ENCODE data around the gene GALT. TPM values are rescaled to one million over a fixed set of nuclear protein-coding genes. Genes with fewer than 3 reads are reported as not detected.

Gene GALT
- total and polyA plus RNA-seq, 4 donors = 58.6 to 196 (median 115) TPM

- WGBS = 34% methylated on average over 4 of the region's 4 CpGs
- TF ChIP-seq EGR1 (IDR thresholded peaks at IDR 0.05; ENCODE audit: low read depth in 2 of 2) (no peak), ZBTB33 (IDR thresholded peaks at IDR 0.05) (no peak), TAF1 (conservative IDR thresholded peaks at IDR 0.05) (no peak), RAD21 (IDR thresholded peaks at IDR 0.05) (no peak), SP1 (IDR thresholded peaks at IDR 0.05) (no peak), NR2F2 (IDR thresholded peaks at IDR 0.05) (no peak), JUND (IDR thresholded peaks at IDR 0.05) (no peak), YY1 (IDR thresholded peaks at IDR 0.05) (no peak), HNF4A (conservative IDR thresholded peaks at IDR 0.05) (no peak), FOXA1 (IDR thresholded peaks at IDR 0.05) (no peak)
- no peak for DNase-seq (ENCODE audit: low spot score)
- peaks cover 18 to 60% (median 49%) of the 10 kb centered on the region in 4 donors for H3K4me1 ChIP-seq (ENCODE audit: control insufficient read depth in 4 of 4, insufficient read depth in 4 of 4, low read length in 3 of 4)
- H3K27me3 ChIP-seq (ENCODE audit: control insufficient read depth in 4 of 4, insufficient read depth in 4 of 4, low read length in 3 of 4) = no peaks in the 10 kb centered on the region
- peak overlapping the region in 1 of 2 donors; percentile 40 for H3K9ac ChIP-seq (ENCODE audit: low read depth in 1 of 2, low read length in 2 of 2)
- no peak overlapping the region for H3K4me3 ChIP-seq (ENCODE audit: low read depth in 1 of 3, low read length in 3 of 3)
- peak overlapping the region; percentile 23 to 43 for H3K27ac ChIP-seq (ENCODE audit: low read depth in 1 of 2, low read length in 2 of 2)
- H3K36me3 ChIP-seq (ENCODE audit: control insufficient read depth in 4 of 4, insufficient read depth in 3 of 4, low read depth in 1 of 4, low read length in 3 of 4) = no peaks in the 10 kb centered on the region
- no peaks in the 10 kb centered on the region for H3K9me3 ChIP-seq (ENCODE audit: control insufficient read depth in 4 of 4, low read length in 3 of 4)
Measured at GRCh38 chr9:34689116-34689470, 42.6 kb downstream of the GALT start.

- DNase-seq (ENCODE audit: low spot score) = no peak
- H3K36me3 ChIP-seq (ENCODE audit: control insufficient read depth in 4 of 4, insufficient read depth in 3 of 4, low read depth in 1 of 4, low read length in 3 of 4) = no peaks in the 10 kb centered on the region
- H3K4me1 ChIP-seq (ENCODE audit: control insufficient read depth in 4 of 4, insufficient read depth in 4 of 4, low read length in 3 of 4) = peaks cover 18 to 60% (median 49%) of the 10 kb centered on the region in 4 donors
- no peaks in the 10 kb centered on the region for H3K27me3 ChIP-seq (ENCODE audit: control insufficient read depth in 4 of 4, insufficient read depth in 4 of 4, low read length in 3 of 4)
- H3K9me3 ChIP-seq (ENCODE audit: control insufficient read depth in 4 of 4, low read length in 3 of 4) = no peaks in the 10 kb centered on the region
- H3K27ac ChIP-seq (ENCODE audit: low read depth in 1 of 2, low read length in 2 of 2) = peak overlapping the region in 1 of 2 donors; percentile 43
- H3K9ac ChIP-seq (ENCODE audit: low read depth in 1 of 2, low read length in 2 of 2) = no peak overlapping the region
- 24% methylated on average over 8 of the region's 8 CpGs for WGBS
- TF ChIP-seq YY1 (IDR thresholded peaks at IDR 0.05) (no peak), HNF4A (conservative IDR thresholded peaks at IDR 0.05) (peak in 1 of 2 donors; percentile 13)
- H3K4me3 ChIP-seq (ENCODE audit: low read depth in 1 of 3, low read length in 3 of 3) = no peak overlapping the region
Measured at GRCh38 chr9:34689512-34689911, 43.0 kb downstream of the GALT start.

- H3K36me3 ChIP-seq (ENCODE audit: control insufficient read depth in 4 of 4, insufficient read depth in 3 of 4, low read depth in 1 of 4, low read length in 3 of 4) = no peaks in the 10 kb centered on the region
- 74% methylated on average over 6 of the region's 6 CpGs for WGBS
- DNase-seq (ENCODE audit: low spot score) = no peak
- peaks cover 18 to 48% (median 38%) of the 10 kb centered on the region in 4 donors for H3K4me1 ChIP-seq (ENCODE audit: control insufficient read depth in 4 of 4, insufficient read depth in 4 of 4, low read length in 3 of 4)
- no peak within 1 kb of the TSS for H3K27ac ChIP-seq (ENCODE audit: low read depth in 1 of 2, low read length in 2 of 2)
- H3K9me3 ChIP-seq (ENCODE audit: control insufficient read depth in 4 of 4, low read length in 3 of 4) = no peaks in the 10 kb centered on the region
- H3K9ac ChIP-seq (ENCODE audit: low read depth in 1 of 2, low read length in 2 of 2) = no peak within 1 kb of the TSS
- TF ChIP-seq RXRA (IDR thresholded peaks at IDR 0.05) (no peak), EGR1 (IDR thresholded peaks at IDR 0.05; ENCODE audit: low read depth in 2 of 2) (no peak), FOXA2 (IDR thresholded peaks at IDR 0.05) (no peak), NR2F2 (IDR thresholded peaks at IDR 0.05) (no peak), CTCF (IDR thresholded peaks at IDR 0.05; ENCODE audit: low read depth, low read length, missing input control) (no peak), GABPA (IDR thresholded peaks at IDR 0.05 in 1 of 2, conservative IDR thresholded peaks at IDR 0.05 in 1 of 2) (no peak), RAD21 (IDR thresholded peaks at IDR 0.05) (no peak)
- no peak within 1 kb of the TSS for H3K4me3 ChIP-seq (ENCODE audit: low read depth in 1 of 3, low read length in 3 of 3)
- H3K27me3 ChIP-seq (ENCODE audit: control insufficient read depth in 4 of 4, insufficient read depth in 4 of 4, low read length in 3 of 4) = no peaks in the 10 kb centered on the region
Measured at GRCh38 chr9:34690983-34691935, 44.8 kb downstream of the GALT start, which contains the start of gene CCL19. Gene CCL19, minus strand, starts transcription at chr9:34691276. Its CDS starts 137 bp downstream, at chr9:34691139.

All from liver (tissue), 9 donors.